Nephron progenitor cell (in vitro differentiated cells): ENCODE data around the gene PITPNC1.
A peak's percentile ranks its signal among the peaks of the same experiment; 100 is the strongest.

ENCODE experiments used
- DNase-seq: peaks from one replicate; pipeline ENCODE4 v3.0.0; 2021
- H3K27ac Mint-ChIP-seq: 2 replicates; pipeline ENCODE4 v1.8.0; 2021; ENCODE audit warnings: mild to moderate bottlenecking, moderate library complexity, mixed read lengths
- H3K27me3 Mint-ChIP-seq: 2 replicates; pipeline ENCODE4 v1.8.0; 2021; ENCODE audit warnings: mild to moderate bottlenecking, low read depth, mixed read lengths; ENCODE audit not compliant: poor library complexity
- H3K36me3 Mint-ChIP-seq: 2 replicates; pipeline ENCODE4 v1.8.0; 2021; ENCODE audit warnings: low read depth, mixed read lengths
- H3K4me1 Mint-ChIP-seq: 2 replicates; pipeline ENCODE4 v1.8.0; 2021; ENCODE audit warnings: mixed read lengths
- H3K4me3 Mint-ChIP-seq: 2 replicates; pipeline ENCODE4 v1.8.0; 2021; ENCODE audit warnings: mild to moderate bottlenecking, moderate library complexity, mixed read lengths
- H3K9me3 Mint-ChIP-seq: 2 replicates; pipeline ENCODE4 v1.8.0; 2021; ENCODE audit warnings: mild to moderate bottlenecking, moderate library complexity, mixed read lengths
- TF ChIP-seq, protein P1 (sequence below): fragments of 200-600 bp; sonication (generic); IDR thresholded peaks from 2 replicates; pipeline ENCODE4 v1.5.0; 2021; ENCODE audit warnings: antibody characterized with exemption

PITPNC1 gene

DNA sequence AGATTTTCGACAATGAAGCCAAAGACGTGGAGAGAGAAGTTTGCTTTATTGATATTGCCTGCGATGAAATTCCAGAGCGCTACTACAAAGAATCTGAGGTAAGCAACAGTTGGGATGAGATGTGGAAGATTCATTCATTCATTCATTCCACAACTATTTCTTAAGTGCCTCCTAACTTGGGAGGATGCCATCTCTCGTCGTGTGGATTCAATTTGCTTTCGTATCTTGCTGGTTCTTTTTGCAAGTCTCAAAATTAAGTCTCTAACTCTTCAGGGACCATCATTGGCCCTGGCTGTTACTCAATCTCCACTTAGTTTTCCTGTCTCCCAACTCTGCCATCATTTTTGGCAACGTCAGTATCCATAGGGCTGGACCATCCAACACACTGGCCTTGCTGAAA is 255.1 kb downstream of the PITPNC1 start:
- H3K4me3 Mint-ChIP-seq = no peak overlapping the region
- peaks cover 40% of the 10 kb centered on the region for H3K4me1 Mint-ChIP-seq
- H3K9me3 Mint-ChIP-seq = peaks cover 11% of the 10 kb centered on the region
- no peak for DNase-seq
- H3K27ac Mint-ChIP-seq = no peak overlapping the region
- peaks cover 11% of the 10 kb centered on the region for H3K36me3 Mint-ChIP-seq
- TF ChIP-seq, protein P1, sequence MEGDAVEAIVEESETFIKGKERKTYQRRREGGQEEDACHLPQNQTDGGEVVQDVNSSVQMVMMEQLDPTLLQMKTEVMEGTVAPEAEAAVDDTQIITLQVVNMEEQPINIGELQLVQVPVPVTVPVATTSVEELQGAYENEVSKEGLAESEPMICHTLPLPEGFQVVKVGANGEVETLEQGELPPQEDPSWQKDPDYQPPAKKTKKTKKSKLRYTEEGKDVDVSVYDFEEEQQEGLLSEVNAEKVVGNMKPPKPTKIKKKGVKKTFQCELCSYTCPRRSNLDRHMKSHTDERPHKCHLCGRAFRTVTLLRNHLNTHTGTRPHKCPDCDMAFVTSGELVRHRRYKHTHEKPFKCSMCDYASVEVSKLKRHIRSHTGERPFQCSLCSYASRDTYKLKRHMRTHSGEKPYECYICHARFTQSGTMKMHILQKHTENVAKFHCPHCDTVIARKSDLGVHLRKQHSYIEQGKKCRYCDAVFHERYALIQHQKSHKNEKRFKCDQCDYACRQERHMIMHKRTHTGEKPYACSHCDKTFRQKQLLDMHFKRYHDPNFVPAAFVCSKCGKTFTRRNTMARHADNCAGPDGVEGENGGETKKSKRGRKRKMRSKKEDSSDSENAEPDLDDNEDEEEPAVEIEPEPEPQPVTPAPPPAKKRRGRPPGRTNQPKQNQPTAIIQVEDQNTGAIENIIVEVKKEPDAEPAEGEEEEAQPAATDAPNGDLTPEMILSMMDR = no peak
- H3K27me3 Mint-ChIP-seq = peaks cover 4% of the 10 kb centered on the region

DNA sequence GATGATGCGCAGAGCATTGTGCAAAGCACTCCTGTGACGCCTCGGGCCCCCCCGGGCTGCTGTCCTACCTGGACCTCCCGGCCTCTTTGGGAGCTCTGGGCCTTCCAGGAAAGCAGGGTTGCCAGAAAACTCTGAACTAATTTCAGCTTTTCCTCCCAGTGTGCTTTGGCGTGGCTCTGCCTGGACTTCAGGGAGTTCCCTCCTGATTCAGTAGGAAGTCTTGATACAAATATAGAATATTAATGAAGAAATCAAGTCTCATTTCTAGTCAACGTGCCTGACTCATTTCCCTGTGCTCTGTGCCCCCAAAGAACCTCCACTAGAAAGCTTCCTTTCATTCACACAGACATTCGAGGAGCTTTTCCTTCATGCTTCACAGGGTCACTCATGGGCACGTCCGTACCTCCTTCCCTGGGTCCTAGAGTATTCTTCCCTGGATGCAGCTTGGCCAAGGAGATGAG is 256.7 kb downstream of the PITPNC1 start:
- no peak for DNase-seq
- H3K9me3 Mint-ChIP-seq = no peaks in the 10 kb centered on the region
- peaks cover 40% of the 10 kb centered on the region for H3K4me1 Mint-ChIP-seq
- H3K27ac Mint-ChIP-seq = no peak overlapping the region
- TF ChIP-seq, protein P1 = no peak
- H3K27me3 Mint-ChIP-seq = peaks cover 4% of the 10 kb centered on the region
- H3K36me3 Mint-ChIP-seq = peaks cover 6% of the 10 kb centered on the region
- no peak overlapping the region for H3K4me3 Mint-ChIP-seq

DNA sequence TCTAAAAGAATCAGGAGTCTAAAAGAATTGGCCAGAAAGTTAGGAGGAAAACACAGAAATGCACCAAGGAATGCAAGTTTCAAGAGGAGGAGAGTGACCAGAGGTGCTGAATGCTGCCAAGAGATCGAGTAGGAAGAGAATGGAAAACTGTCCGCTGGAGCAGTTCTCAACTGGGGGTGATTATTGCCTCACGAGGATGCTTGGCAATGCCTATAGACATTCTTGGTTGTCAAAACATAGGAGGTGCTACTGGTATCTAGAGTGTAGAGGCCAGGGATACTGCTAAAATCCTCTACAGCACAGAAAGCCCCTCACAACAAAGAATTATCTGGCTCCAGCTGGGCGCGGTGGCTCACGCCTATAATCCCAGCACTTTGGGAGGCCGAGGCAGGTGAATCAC is 258.6 kb downstream of the PITPNC1 start:
- Mint-ChIP-seq H3K4me3 (no peak overlapping the region), H3K27me3 (peaks cover under 1% of the 10 kb centered on the region), H3K9me3 (no peaks in the 10 kb centered on the region), H3K27ac (no peak overlapping the region), H3K36me3 (peaks cover 6% of the 10 kb centered on the region), H3K4me1 (peaks cover 35% of the 10 kb centered on the region)
- DNase-seq = no peak
- TF ChIP-seq, protein P1 = no peak

- H3K9me3 Mint-ChIP-seq = no peaks in the 10 kb centered on the region
- no peak overlapping the region for H3K4me3 Mint-ChIP-seq
- no peak for DNase-seq
- peaks cover 35% of the 10 kb centered on the region for H3K4me1 Mint-ChIP-seq
- peaks cover 4% of the 10 kb centered on the region for H3K27me3 Mint-ChIP-seq
- TF ChIP-seq, protein P1 = no peak
- no peak overlapping the region for H3K27ac Mint-ChIP-seq
- peaks cover 6% of the 10 kb centered on the region for H3K36me3 Mint-ChIP-seq
Measured at GRCh38 chr17:67636312-67636711, 259.2 kb downstream of the PITPNC1 start.

GRCh38 chr17:67636834-67637520 is 259.9 kb downstream of the PITPNC1 start:
- H3K36me3 Mint-ChIP-seq = peaks cover 6% of the 10 kb centered on the region
- H3K9me3 Mint-ChIP-seq = no peaks in the 10 kb centered on the region
- H3K27ac Mint-ChIP-seq = peak overlapping the region; percentile 68
- H3K27me3 Mint-ChIP-seq = peaks cover 4% of the 10 kb centered on the region
- TF ChIP-seq, protein P1 = no peak
- H3K4me1 Mint-ChIP-seq = peaks cover 35% of the 10 kb centered on the region
- H3K4me3 Mint-ChIP-seq = no peak overlapping the region
- DNase-seq = no peak
